ENCODE results near the gene PIK3C2G. TPM values are rescaled to one million over a fixed set of nuclear protein-coding genes. Genes with fewer than 3 reads are reported as not detected.

Gene PIK3C2G
- total RNA-seq, 2 donors from 2014 or later, result not detected

DNA sequence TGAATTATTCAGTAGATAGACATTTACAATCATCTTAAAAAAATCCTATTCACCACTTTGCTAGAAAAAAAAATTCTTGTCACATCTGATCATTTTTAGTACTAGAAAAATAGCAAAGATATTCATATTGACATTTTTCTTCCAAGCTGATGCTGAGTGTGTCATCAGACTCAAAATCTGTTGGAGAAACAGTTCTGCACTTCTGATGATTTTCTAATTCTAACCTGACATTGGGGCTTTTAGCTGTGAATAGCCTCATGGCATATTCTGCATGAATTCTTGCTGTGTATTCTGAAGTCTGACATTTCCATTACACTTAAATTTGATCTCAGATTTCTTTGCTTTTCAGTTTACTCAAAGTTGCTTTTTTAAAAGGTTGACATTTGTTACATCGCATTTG lies 150.1 kb downstream of the PIK3C2G start:
- Histone ChIP-seq H3K4me1 (ENCODE audit: control insufficient read depth, insufficient read depth, low read length) (no peaks in the 10 kb centered on the region), H3K4me3 (ENCODE audit: low read length) (no peak overlapping the region), H3K27me3 (ENCODE audit: control insufficient read depth, insufficient read depth, low read length, poor library complexity, severe bottlenecking) (no peaks in the 10 kb centered on the region), H3K9me3 (ENCODE audit: control insufficient read depth, low read length) (peaks cover 3% of the 10 kb centered on the region), H3K27ac (ENCODE audit: low read depth, low read length) (no peak overlapping the region), H3K9ac (ENCODE audit: extremely low read depth, low read length, poor library complexity, severe bottlenecking) (no peak overlapping the region), H3K36me3 (ENCODE audit: control insufficient read depth, insufficient read depth, low read length) (no peaks in the 10 kb centered on the region)
- Mint-ChIP-seq H3K9me3 (peaks cover 7% of the 10 kb centered on the region), H3K4me3 (no peak overlapping the region), H3K27ac (no peak overlapping the region), H3K27me3 (ENCODE audit: insufficient read depth) (no peaks in the 10 kb centered on the region), H3K4me1 (peaks cover 5% of the 10 kb centered on the region), H3K36me3 (ENCODE audit: low read depth) (no peaks in the 10 kb centered on the region)
- 100% methylated on average over 1 of the region's 1 CpG; no CpG with 5 or more reads in 1 of the 2 experiments for WGBS, 2 experiments (ENCODE audit: insufficient coverage in 1 of 2, insufficient read length in 1 of 2)
- no peak for DNase-seq
- TF ChIP-seq, protein P1, sequence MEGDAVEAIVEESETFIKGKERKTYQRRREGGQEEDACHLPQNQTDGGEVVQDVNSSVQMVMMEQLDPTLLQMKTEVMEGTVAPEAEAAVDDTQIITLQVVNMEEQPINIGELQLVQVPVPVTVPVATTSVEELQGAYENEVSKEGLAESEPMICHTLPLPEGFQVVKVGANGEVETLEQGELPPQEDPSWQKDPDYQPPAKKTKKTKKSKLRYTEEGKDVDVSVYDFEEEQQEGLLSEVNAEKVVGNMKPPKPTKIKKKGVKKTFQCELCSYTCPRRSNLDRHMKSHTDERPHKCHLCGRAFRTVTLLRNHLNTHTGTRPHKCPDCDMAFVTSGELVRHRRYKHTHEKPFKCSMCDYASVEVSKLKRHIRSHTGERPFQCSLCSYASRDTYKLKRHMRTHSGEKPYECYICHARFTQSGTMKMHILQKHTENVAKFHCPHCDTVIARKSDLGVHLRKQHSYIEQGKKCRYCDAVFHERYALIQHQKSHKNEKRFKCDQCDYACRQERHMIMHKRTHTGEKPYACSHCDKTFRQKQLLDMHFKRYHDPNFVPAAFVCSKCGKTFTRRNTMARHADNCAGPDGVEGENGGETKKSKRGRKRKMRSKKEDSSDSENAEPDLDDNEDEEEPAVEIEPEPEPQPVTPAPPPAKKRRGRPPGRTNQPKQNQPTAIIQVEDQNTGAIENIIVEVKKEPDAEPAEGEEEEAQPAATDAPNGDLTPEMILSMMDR (conservative IDR thresholded peaks at IDR 0.05), result no peak

DNA sequence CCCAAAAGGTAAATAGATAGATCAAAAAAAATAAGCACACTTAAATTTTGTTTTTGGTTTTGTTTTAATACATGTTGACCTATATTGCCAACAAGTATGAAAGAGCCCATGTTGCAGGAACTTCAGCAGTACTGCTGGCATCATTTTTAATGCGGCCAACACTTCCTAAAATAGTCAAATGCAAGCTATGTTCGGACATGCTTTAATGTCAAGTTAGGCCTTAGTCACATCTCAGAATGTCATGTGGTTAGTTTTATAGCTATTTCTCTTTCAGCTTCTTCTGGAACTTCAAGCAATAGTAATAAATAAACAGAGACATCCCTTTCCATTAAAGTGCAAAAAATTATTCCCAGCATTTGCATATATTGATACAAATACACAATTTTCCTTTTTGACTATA lies 153.4 kb downstream of the PIK3C2G start:
- Mint-ChIP-seq H3K27me3 (ENCODE audit: insufficient read depth) (no peaks in the 10 kb centered on the region), H3K4me1 (peaks cover 3% of the 10 kb centered on the region), H3K27ac (no peak overlapping the region), H3K9me3 (no peaks in the 10 kb centered on the region), H3K36me3 (ENCODE audit: low read depth) (no peaks in the 10 kb centered on the region), H3K4me3 (no peak overlapping the region)
- Histone ChIP-seq H3K27me3 (ENCODE audit: control insufficient read depth, insufficient read depth, low read length, poor library complexity, severe bottlenecking) (no peaks in the 10 kb centered on the region), H3K9me3 (ENCODE audit: control insufficient read depth, low read length) (no peaks in the 10 kb centered on the region), H3K4me1 (ENCODE audit: control insufficient read depth, insufficient read depth, low read length) (no peaks in the 10 kb centered on the region), H3K27ac (ENCODE audit: low read depth, low read length) (no peak overlapping the region), H3K36me3 (ENCODE audit: control insufficient read depth, insufficient read depth, low read length) (no peaks in the 10 kb centered on the region), H3K9ac (ENCODE audit: extremely low read depth, low read length, poor library complexity, severe bottlenecking) (no peak overlapping the region), H3K4me3 (ENCODE audit: low read length) (no peak overlapping the region)
- no peak for DNase-seq
- TF ChIP-seq, protein P1 (conservative IDR thresholded peaks at IDR 0.05), result no peak
- 90 to 100% methylated on average over 2 of the region's 2 CpGs for WGBS, 2 experiments (ENCODE audit: insufficient coverage in 1 of 2, insufficient read length in 1 of 2)

DNA sequence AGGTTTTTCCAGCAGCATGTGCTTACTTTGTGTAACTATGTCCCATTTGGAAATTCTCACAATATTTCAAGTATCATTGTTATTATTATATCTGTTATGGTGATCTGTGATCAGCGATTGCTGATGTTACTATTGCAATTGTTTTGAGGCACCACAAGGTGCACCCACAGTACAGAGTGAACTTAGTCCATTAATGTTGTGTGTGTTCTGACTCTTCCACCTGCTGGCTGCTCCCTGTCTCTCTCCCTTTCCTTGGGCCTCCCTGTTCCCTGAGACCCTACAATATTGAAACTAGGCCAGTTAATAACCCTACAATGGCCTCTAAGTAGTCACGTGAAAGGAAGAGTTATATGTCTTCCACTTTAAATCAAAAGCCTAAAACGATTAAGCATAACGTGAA lies 153.9 kb downstream of the PIK3C2G start:
- Mint-ChIP-seq H3K27me3 (ENCODE audit: insufficient read depth) (no peaks in the 10 kb centered on the region), H3K9me3 (no peaks in the 10 kb centered on the region), H3K4me3 (no peak overlapping the region), H3K4me1 (peaks cover 3% of the 10 kb centered on the region), H3K36me3 (ENCODE audit: low read depth) (no peaks in the 10 kb centered on the region), H3K27ac (no peak overlapping the region)
- Histone ChIP-seq H3K9ac (ENCODE audit: extremely low read depth, low read length, poor library complexity, severe bottlenecking) (no peak overlapping the region), H3K9me3 (ENCODE audit: control insufficient read depth, low read length) (no peaks in the 10 kb centered on the region), H3K27me3 (ENCODE audit: control insufficient read depth, insufficient read depth, low read length, poor library complexity, severe bottlenecking) (no peaks in the 10 kb centered on the region), H3K27ac (ENCODE audit: low read depth, low read length) (no peak overlapping the region), H3K4me3 (ENCODE audit: low read length) (no peak overlapping the region), H3K36me3 (ENCODE audit: control insufficient read depth, insufficient read depth, low read length) (no peaks in the 10 kb centered on the region), H3K4me1 (ENCODE audit: control insufficient read depth, insufficient read depth, low read length) (no peaks in the 10 kb centered on the region)
- no peak for DNase-seq
- TF ChIP-seq, protein P1 (conservative IDR thresholded peaks at IDR 0.05), result peak; percentile 67
- 89 to 98% methylated on average over 3 to 4 of the region's 4 CpGs for WGBS, 2 experiments (ENCODE audit: insufficient coverage in 1 of 2, insufficient read length in 1 of 2)
